PC-9 (cell line): ENCODE results near the gene PALM3.

Source experiments
- EZH2 ChIP-seq: fragments of 200-600 bp; sonication (generic); IDR thresholded peaks from 2 replicates; pipeline ENCODE4 v1.8.0; 2017; ENCODE audit warnings: antibody characterized with exemption, low read depth
- TF ChIP-seq, protein P1 (sequence below): fragments of 200-600 bp; sonication (generic); conservative IDR thresholded peaks from 2 replicates; pipeline ENCODE4 v1.6.1; 2017; ENCODE audit warnings: mixed run types, antibody characterized with exemption, mild to moderate bottlenecking, moderate library complexity

DNA sequence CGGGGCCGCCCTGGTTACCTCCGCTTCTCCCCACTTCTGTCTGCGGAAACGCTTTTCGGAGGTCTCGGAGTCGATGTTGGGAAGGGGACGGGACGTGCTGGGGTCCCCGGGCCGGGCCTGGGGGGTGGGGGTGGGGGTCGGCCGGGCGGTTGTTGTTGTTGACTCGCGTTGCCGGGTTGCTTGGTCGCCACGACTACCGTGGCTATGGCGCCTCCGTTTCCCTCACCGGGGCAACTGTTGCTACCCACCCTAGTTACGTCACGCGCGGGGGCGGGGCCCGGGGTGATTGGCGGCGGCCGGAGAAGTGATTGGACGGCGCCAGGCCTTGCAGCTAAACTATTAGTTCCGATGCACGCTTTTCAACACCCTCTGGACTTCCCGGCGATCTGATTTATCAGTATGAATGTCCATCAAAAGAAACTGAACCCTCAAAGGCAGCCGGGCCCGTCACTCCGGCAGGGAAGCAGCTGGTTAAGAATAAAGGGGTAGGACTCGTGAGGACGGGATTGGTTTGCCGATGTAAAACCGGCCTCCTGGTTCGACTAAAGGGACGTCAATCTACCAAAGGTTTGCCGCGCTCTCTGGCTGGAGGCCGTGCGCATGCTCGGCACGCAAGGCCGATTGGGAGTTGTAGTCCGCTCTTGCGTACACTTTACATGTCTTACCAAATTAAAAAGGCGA is 55.7 kb downstream of the PALM3 start, which contains the start of gene RFX1:
- TF ChIP-seq EZH2 = no peak
- TF ChIP-seq, protein P1, sequence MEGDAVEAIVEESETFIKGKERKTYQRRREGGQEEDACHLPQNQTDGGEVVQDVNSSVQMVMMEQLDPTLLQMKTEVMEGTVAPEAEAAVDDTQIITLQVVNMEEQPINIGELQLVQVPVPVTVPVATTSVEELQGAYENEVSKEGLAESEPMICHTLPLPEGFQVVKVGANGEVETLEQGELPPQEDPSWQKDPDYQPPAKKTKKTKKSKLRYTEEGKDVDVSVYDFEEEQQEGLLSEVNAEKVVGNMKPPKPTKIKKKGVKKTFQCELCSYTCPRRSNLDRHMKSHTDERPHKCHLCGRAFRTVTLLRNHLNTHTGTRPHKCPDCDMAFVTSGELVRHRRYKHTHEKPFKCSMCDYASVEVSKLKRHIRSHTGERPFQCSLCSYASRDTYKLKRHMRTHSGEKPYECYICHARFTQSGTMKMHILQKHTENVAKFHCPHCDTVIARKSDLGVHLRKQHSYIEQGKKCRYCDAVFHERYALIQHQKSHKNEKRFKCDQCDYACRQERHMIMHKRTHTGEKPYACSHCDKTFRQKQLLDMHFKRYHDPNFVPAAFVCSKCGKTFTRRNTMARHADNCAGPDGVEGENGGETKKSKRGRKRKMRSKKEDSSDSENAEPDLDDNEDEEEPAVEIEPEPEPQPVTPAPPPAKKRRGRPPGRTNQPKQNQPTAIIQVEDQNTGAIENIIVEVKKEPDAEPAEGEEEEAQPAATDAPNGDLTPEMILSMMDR = no peak
